ENCODE data around the gene DCC. TPM values are rescaled to one million over a fixed set of nuclear protein-coding genes. Genes with fewer than 3 reads are reported as not detected.

The DCC gene
- polyA plus RNA-seq, 1 of the 3 experiments (the other 2 are of a cell fraction) = 0.20 TPM

DNA sequence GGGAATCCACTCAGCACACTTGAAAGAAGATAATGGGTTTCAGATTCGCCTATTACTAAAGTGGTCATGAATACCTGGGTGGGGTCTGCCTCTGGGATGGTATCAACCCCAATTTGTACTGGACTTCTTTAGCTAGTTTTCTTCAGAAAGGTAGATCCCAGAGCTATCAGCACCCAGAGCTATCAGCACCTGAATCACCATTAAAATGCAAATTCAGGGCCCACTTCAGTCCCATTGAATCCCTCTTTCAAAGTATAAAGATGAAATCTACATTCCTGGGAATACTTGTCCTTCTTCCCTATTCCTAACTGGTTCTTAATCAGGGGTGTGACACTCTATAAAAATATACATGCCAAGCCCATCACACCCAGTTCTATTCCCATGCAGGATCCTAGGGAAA is 914.3 kb downstream of the DCC start:
- Histone ChIP-seq H2AFZ (ENCODE audit: low read depth) (no peak overlapping the region), H3K27me3 (ENCODE audit: insufficient read depth) (no peaks in the 10 kb centered on the region), H3K4me1 (ENCODE audit: control insufficient read depth in 1 of 2, insufficient read depth in 2 of 2, low read depth in 1 of 2, low read length in 1 of 2) (no peaks in the 10 kb centered on the region), H3K36me3 (replicated peaks in 1 of 2; ENCODE audit: control insufficient read depth in 1 of 2, insufficient read depth in 2 of 2, low read length in 1 of 2) (no peaks in the 10 kb centered on the region), H3K9ac (no peak overlapping the region), H3K9me2 (no peaks in the 10 kb centered on the region), H3K79me2 (ENCODE audit: insufficient read depth) (no peaks in the 10 kb centered on the region), H3K27ac (ENCODE audit: low read depth in 2 of 2, low read length in 1 of 2) (no peak overlapping the region), H3F3A (replicated peaks; ENCODE audit: insufficient read depth) (no peaks in the 10 kb centered on the region), H4K20me1 (ENCODE audit: insufficient read depth) (no peaks in the 10 kb centered on the region), H3K4me2 (no peak overlapping the region), H3K9me3 (no peaks in the 10 kb centered on the region), H3K4me3 (ENCODE audit: low read depth in 2 of 2, low read length in 1 of 2) (no peak overlapping the region)
- DNase-seq = no peak
- POLR2A ChIA-PET = no interaction called here
- 25% methylated on average over 1 of the region's 1 CpG for WGBS (ENCODE audit: low lambda C conversion rate)
- no peak for TF ChIP-seq JUND (IDR thresholded peaks at IDR 0.05)
- no peak for TF ChIP-seq FOXJ3 (CRISPR knock-in tag; IDR thresholded peaks at IDR 0.05)
- CTCF ChIA-PET = no interaction called here

GRCh38 chr18:53261241-53261640 is 921.2 kb downstream of the DCC start:
- POLR2A ChIA-PET = no interaction called here
- no peak overlapping the region for H3K27ac ChIP-seq (ENCODE audit: low read depth in 2 of 2, low read length in 1 of 2)
- H3K9me3 ChIP-seq = 0 out of 2 replicates have a peak, but pooled peaks cover 3% of the 10 kb centered on the region
- no peaks in the 10 kb centered on the region for H3K4me1 ChIP-seq (ENCODE audit: control insufficient read depth in 1 of 2, insufficient read depth in 2 of 2, low read depth in 1 of 2, low read length in 1 of 2)
- H3K27me3 ChIP-seq (ENCODE audit: insufficient read depth) = no peaks in the 10 kb centered on the region
- H3K79me2 ChIP-seq (ENCODE audit: insufficient read depth) = no peaks in the 10 kb centered on the region
- H3K9ac ChIP-seq = no peak overlapping the region
- no peaks in the 10 kb centered on the region for H3K9me2 ChIP-seq
- no peaks in the 10 kb centered on the region for H3K36me3 ChIP-seq (replicated peaks in 1 of 2; ENCODE audit: control insufficient read depth in 1 of 2, insufficient read depth in 2 of 2, low read length in 1 of 2)
- H3K4me2 ChIP-seq = no peak overlapping the region
- TF ChIP-seq RXRA (IDR thresholded peaks at IDR 0.05; ENCODE audit: borderline replicate concordance, low read depth) (no peak), IRF3 (IDR thresholded peaks at IDR 0.05; ENCODE audit: low read depth, low read length) (no peak), NRF1 (IDR thresholded peaks at IDR 0.05; ENCODE audit: low read depth, low read length) (no peak), GABPA (IDR thresholded peaks at IDR 0.05; ENCODE audit: low read depth) (no peak), CHD2 (IDR thresholded peaks at IDR 0.05; ENCODE audit: low read length, partially characterized antibody) (no peak), YY1 (IDR thresholded peaks at IDR 0.05; ENCODE audit: low read depth) (no peak), FOXJ3 (CRISPR knock-in tag; IDR thresholded peaks at IDR 0.05) (no peak), MXI1 (IDR thresholded peaks at IDR 0.05; ENCODE audit: low read depth, low read length) (no peak), GATA2 (CRISPR knock-in tag; IDR thresholded peaks at IDR 0.05) (no peak), JUND (IDR thresholded peaks at IDR 0.05) (no peak), TCF12 (IDR thresholded peaks at IDR 0.05) (no peak), TAF1 (IDR thresholded peaks at IDR 0.05; ENCODE audit: borderline replicate concordance, low read depth, low read length) (no peak), RCOR1 (IDR thresholded peaks at IDR 0.05; ENCODE audit: low read length) (no peak), EZH2phosphoT487 (IDR thresholded peaks at IDR 0.05; ENCODE audit: borderline replicate concordance, low read depth) (no peak), FOXM1 (IDR thresholded peaks at IDR 0.05; ENCODE audit: low read depth) (no peak), SIN3A (IDR thresholded peaks at IDR 0.05; ENCODE audit: borderline replicate concordance, low read depth, low read length) (no peak), USF2 (IDR thresholded peaks at IDR 0.05; ENCODE audit: borderline replicate concordance, low read depth, low read length) (no peak), ELF1 (IDR thresholded peaks at IDR 0.05) (no peak)
- TF ChIP-seq, protein P1, sequence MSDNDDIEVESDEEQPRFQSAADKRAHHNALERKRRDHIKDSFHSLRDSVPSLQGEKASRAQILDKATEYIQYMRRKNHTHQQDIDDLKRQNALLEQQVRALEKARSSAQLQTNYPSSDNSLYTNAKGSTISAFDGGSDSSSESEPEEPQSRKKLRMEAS (IDR thresholded peaks at IDR 0.05; ENCODE audit: low read depth) = no peak
- TF ChIP-seq, protein P2, sequence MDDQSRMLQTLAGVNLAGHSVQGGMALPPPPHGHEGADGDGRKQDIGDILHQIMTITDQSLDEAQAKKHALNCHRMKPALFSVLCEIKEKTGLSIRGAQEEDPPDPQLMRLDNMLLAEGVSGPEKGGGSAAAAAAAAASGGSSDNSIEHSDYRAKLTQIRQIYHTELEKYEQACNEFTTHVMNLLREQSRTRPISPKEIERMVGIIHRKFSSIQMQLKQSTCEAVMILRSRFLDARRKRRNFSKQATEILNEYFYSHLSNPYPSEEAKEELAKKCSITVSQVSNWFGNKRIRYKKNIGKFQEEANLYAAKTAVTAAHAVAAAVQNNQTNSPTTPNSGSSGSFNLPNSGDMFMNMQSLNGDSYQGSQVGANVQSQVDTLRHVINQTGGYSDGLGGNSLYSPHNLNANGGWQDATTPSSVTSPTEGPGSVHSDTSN (IDR thresholded peaks at IDR 0.05) = no peak
- no peak for DNase-seq
- no peaks in the 10 kb centered on the region for H4K20me1 ChIP-seq (ENCODE audit: insufficient read depth)
- 8% methylated on average over 5 of the region's 5 CpGs for WGBS (ENCODE audit: low lambda C conversion rate)
- CTCF ChIA-PET = interaction anchor here (1.3 to 1.5 kb wide), 2 partner anchors 11 to 118 kb away, joined by 3 to 4 read pairs; no protein-coding TSS in a partner anchor
- H3K4me3 ChIP-seq (ENCODE audit: low read depth in 2 of 2, low read length in 1 of 2) = no peak overlapping the region
- H3F3A ChIP-seq (replicated peaks; ENCODE audit: insufficient read depth) = no peaks in the 10 kb centered on the region
- no peak overlapping the region for H2AFZ ChIP-seq (ENCODE audit: low read depth)
